HG02642 (cell line): ENCODE results near the gene MPP1.

Experiments used
- ATAC-seq: cut with Tn5 transposase; IDR thresholded peaks from one replicate; pipeline ENCODE4 v1.9.1; 2021; ENCODE audit warnings: mild to moderate bottlenecking; ENCODE audit not compliant: unreplicated experiment, poor library complexity

MPP1 gene

GRCh38 chrX:154734061-154734781 is 71.1 kb downstream of the MPP1 start:
- no peak for ATAC-seq

GRCh38 chrX:154733066-154733425 is 72.2 kb downstream of the MPP1 start:
- no peak for ATAC-seq

GRCh38 chrX:154732421-154733065 is 72.7 kb downstream of the MPP1 start:
- ATAC-seq: no peak

- ATAC-seq: no peak
These were observed 73.4 kb downstream of the MPP1 start for GRCh38 chrX:154731881-154732280.

GRCh38 chrX:154731184-154731583 is 74.1 kb downstream of the MPP1 start:
- ATAC-seq: no peak

- ATAC-seq: no peak
These were observed 74.9 kb downstream of the MPP1 start for GRCh38 chrX:154730253-154730891.

- ATAC-seq: no peak
These were observed 75.8 kb downstream of the MPP1 start for GRCh38 chrX:154729439-154729838.
